ENCODE results near the gene LRRC75B.
"Not testable (repeated sequence)": the region's sequence is repeated elsewhere in the genome, so short reads cannot be mapped to it uniquely, and the experiment has no call there.

Gene LRRC75B

GRCh38 chr22:24553597-24554312, 39.1 kb downstream of the LRRC75B start:
- DNase-seq (ENCODE audit: low read depth), result peak; percentile 37
- no peak for TF ChIP-seq CTCF (IDR thresholded peaks at IDR 0.05; ENCODE audit: insufficient read depth, low read depth, low read length, missing control alignments)

GRCh38 chr22:24552503-24553286, 40.2 kb downstream of the LRRC75B start:
- not testable (repeated sequence) for DNase-seq (ENCODE audit: low read depth); H3K4me3 ChIP-seq (ENCODE audit: low read length)

More at GRCh38 chr22:24553597-24554312, 39.1 kb downstream of the LRRC75B start:
- H3K4me3 ChIP-seq (ENCODE audit: low read length), result peak overlapping the region; percentile 63

- H3K4me3 ChIP-seq (ENCODE audit: low read length), result no peak overlapping the region
- no peak for TF ChIP-seq CTCF (IDR thresholded peaks at IDR 0.05; ENCODE audit: insufficient read depth, low read depth, low read length, missing control alignments)
- DNase-seq (ENCODE audit: low read depth), result no peak
Measured at GRCh38 chr22:24550902-24551435, 41.9 kb downstream of the LRRC75B start.

GRCh38 chr22:24550028-24550901, 42.6 kb downstream of the LRRC75B start:
- no peak overlapping the region for H3K4me3 ChIP-seq (ENCODE audit: low read length)
- no peak for TF ChIP-seq CTCF (IDR thresholded peaks at IDR 0.05; ENCODE audit: insufficient read depth, low read depth, low read length, missing control alignments)
- no peak for DNase-seq (ENCODE audit: low read depth)

GRCh38 chr22:24548812-24549211, 44.1 kb downstream of the LRRC75B start:
- H3K4me3 ChIP-seq (ENCODE audit: low read length), result no peak overlapping the region
- TF ChIP-seq CTCF (IDR thresholded peaks at IDR 0.05; ENCODE audit: insufficient read depth, low read depth, low read length, missing control alignments), result no peak
- DNase-seq (ENCODE audit: low read depth), result no peak

GRCh38 chr22:24543679-24544243, 49.1 kb downstream of the LRRC75B start:
- no peak for DNase-seq (ENCODE audit: low read depth)
- no peak for TF ChIP-seq CTCF (IDR thresholded peaks at IDR 0.05; ENCODE audit: insufficient read depth, low read depth, low read length, missing control alignments)
- H3K4me3 ChIP-seq (ENCODE audit: low read length), result no peak overlapping the region
